Epithelial cell of esophagus (primary cell): ENCODE measurements around the gene PPIL4.

Experiments
- DNase-seq: peaks from one replicate; pipeline ENCODE4 v3.0.0; 2010; ENCODE audit warnings: low read depth
- H3K4me3 ChIP-seq: 2 replicates; pipeline ENCODE4 v1.5.1; 2011; ENCODE audit warnings: mild to moderate bottlenecking, low read length, control low read depth
- CTCF ChIP-seq: IDR thresholded peaks from 2 replicates; pipeline ENCODE4 v1.5.1; 2011; ENCODE audit warnings: low read depth, mild to moderate bottlenecking, low read length, control low read depth, inconsistent platforms; ENCODE audit not compliant: insufficient read depth; ENCODE audit errors: missing control alignments

Gene PPIL4

GRCh38 chr6:149458806-149459205, 87.0 kb downstream of the PPIL4 start:
- H3K4me3 ChIP-seq: no peak overlapping the region
- DNase-seq: no peak
- no peak for TF ChIP-seq CTCF

GRCh38 chr6:149458196-149458595, 87.6 kb downstream of the PPIL4 start:
- no peak for TF ChIP-seq CTCF
- DNase-seq: no peak
- H3K4me3 ChIP-seq: no peak overlapping the region

DNA sequence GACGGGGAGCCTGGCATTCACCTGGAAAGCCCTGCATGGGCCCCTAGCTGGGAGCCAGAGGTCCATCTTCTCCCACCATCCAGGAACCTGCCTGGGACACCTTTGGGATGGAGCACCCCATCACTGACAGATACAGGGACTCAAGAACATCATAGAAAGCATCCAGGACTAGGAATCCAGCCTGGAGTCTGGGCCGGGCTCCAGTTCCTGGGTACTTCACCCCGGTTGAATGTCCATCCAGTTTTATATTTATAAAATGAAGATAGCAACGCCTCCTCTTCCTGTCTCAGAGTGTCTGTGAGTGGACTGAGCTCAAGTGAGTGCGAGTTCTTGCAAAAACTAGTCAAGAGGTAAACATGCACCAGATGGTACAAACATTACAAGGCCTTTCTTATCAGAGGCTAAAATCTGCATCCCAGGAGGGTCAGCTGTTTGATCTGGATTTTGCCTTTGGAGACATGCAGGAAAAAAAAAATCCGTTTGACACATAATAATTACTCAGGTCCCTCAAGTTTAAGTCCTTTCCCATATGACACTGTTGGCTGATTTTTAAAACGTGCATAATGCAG, 88.4 kb downstream of the PPIL4 start:
- TF ChIP-seq CTCF: no peak
- DNase-seq: no peak

DNA sequence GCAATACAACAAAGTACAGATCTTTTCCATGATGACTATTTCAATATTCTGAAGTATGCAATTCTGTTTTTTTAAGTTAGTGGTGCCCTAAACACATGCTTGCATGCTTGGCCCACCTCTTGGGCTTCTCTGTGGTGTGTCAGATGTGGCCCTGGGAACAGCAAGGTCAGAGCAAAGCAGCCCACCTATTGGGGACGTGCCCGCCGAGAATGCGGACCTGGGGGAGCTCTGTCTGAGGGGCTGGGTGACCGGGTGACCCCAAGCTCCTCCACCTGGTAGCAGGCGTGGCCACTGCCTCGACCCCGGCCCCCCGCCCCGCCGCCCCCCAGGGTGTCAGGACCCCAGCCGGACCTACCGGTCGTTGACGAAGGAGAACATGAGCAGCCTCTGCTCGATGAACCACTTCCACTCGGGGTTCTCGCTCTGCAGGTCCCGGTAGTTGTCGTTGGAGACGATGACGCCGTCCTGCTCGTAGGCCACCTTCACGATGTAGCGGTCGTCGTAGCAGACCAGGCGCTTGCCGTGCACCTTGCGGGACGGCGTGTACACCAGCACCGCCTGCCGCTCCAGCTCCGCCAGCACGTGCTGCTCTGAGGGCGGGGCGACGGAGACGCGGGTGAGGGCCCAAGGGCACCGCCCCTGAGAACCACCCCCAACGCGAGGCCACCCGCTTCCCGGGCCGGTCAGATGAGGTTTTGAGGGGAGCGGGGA, 89.4 kb downstream of the PPIL4 start:
- no peak for DNase-seq
- TF ChIP-seq CTCF: no peak
- H3K4me3 ChIP-seq: no peak overlapping the region

More for the DNA sequence above, 88.4 kb downstream of the PPIL4 start:
- H3K4me3 ChIP-seq: no peak overlapping the region

GRCh38 chr6:149455031-149455732, 90.7 kb downstream of the PPIL4 start:
- no peak for DNase-seq
- TF ChIP-seq CTCF: no peak
- no peak overlapping the region for H3K4me3 ChIP-seq
